GM12873 (cell line): ENCODE measurements around the gene RAB4A.

Experiments
- CTCF ChIP-seq: IDR thresholded peaks from 2 replicates; pipeline ENCODE4 v1.5.1; 2012; ENCODE audit warnings: low read depth, mild to moderate bottlenecking, moderate library complexity, low read length, control low read depth; ENCODE audit not compliant: insufficient read depth; ENCODE audit errors: missing control alignments

The RAB4A gene

GRCh38 chr1:229318056-229318455 is 47.1 kb downstream of the RAB4A start:
- no peak for TF ChIP-seq CTCF

DNA sequence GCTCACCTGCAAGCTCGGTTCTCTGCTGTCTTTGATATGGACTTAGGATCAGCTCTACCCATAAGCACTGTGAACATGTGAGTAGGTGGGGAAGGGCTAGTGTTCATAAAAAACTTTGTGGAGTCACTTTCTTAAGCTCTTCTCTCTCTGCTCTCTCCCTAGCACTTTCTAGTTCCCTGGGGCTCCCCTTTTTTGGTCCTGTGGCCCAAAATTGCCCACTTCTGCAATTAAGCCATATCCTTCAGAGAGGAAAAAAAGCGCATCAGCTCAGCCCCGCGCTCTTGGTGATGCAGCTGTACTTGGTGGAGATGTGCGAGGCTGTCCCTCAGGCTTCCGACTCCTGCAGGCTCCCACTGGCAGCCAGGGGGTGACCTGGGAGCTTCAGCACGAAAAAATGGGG is 48.6 kb downstream of the RAB4A start:
- no peak for TF ChIP-seq CTCF

DNA sequence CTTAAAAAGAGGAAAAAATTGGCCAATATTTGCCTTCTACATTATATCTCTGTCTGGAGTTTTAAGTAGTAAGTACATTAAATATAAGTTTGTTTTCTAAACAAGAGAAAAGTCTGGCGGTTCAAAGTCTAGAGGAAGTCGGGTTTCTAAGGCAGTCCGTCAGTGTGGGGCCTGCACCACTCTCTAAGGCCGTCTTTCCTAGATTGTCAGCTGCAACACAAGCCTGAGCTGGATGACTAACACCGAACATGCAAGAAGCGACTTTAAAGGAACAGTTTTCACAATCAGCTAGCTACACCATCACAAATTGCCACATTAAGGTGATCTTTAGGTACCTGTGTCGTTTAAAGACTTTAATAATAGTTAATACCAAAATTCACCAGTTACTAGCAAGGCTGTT is 52.3 kb downstream of the RAB4A start:
- no peak for TF ChIP-seq CTCF

DNA sequence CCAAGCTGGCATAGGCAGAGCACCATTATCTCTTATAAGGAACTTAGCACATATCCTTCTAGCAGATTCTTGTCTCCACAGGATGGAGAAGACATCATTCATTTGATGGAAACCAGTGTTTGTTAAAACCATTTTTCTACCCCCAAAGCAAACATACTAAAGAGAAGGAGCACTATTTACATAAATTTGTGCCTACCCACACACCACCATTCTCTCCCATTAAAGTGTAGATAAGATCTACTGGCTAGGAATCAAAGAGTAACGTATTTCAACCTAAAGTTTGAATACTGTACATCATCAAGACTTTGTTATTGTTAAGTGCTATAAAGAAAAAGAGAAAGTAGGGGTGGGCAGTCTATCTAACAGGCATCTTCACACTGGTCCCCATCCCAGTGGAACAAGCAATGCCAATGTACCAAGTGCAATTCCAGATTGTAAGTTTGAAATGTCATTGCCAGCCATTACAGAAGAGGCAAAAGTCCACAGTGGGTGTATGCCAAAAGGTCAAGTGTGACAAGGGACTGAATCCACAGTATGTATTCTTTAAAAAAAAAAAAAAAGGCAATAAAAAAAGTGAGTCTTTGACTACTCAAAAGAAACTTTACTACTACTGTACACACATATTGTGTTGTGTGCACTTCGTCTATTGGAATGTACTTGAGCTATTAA is 53.1 kb downstream of the RAB4A start:
- TF ChIP-seq CTCF, result no peak

- no peak for TF ChIP-seq CTCF
These were observed 54.5 kb downstream of the RAB4A start for GRCh38 chr1:229325401-229325800.

- TF ChIP-seq CTCF, result no peak
These were observed 55.1 kb downstream of the RAB4A start for GRCh38 chr1:229325853-229326487.

GRCh38 chr1:229326601-229327000 is 55.7 kb downstream of the RAB4A start:
- no peak for TF ChIP-seq CTCF
